GM10248 (cell line): Measurements from ENCODE around the gene DYNC2I2.
A peak's percentile ranks its signal among the peaks of the same experiment; 100 is the strongest.
"Not testable (repeated sequence)": the region's sequence is repeated elsewhere in the genome, so short reads cannot be mapped to it uniquely, and the experiment has no call there.

Source experiments
- CTCF ChIA-PET: fragments of 300-600 bp; sonication (Branson Sonifier 250); formaldehyde crosslinking; extraction: SDS; loops from one replicate; lab custom pipeline; 2021; ENCODE audit warnings: antibody characterized with exemption; lab: Yijun Ruan, JAX
- POLR2A ChIA-PET: fragments of 350-650 bp; sonication (Branson Sonifier 250); formaldehyde crosslinking; extraction: SDS; loops from one replicate; lab custom pipeline; 2020; ENCODE audit warnings: antibody characterized with exemption; lab: Yijun Ruan, JAX
- DNase-seq: peaks from one replicate; pipeline ENCODE4 v3.0.0; 2012; ENCODE audit errors: extremely low spot score
- TF ChIP-seq, protein P1 (sequence below): IDR thresholded peaks from 2 replicates; pipeline ENCODE4 v1.5.1; 2012; ENCODE audit warnings: mild to moderate bottlenecking, low read depth; ENCODE audit errors: extremely low read depth, missing control alignments, control extremely low read depth

The DYNC2I2 gene

DNA sequence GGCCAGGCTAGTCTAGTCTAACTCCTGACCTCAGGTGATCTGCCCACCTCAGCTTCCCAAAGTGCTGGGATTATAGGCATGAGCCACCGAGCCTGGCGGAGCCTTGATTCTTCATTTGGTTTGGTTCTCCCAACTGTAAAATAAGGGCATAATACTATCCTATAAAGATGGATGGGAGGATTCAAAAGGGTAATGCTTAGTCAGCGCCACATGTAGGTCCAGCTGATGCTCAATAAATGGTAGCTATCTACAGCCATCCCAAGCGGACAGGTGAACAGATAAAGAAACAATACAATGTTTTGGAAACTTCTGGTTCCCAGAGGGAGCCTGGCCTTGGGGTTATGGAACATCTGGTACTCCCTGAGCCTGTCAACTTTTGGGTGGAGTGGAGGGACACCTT is 18.7 kb upstream of the DYNC2I2 start:
- ChIA-PET POLR2A (no interaction called here), CTCF (interaction anchor here (1.1 to 2.9 kb wide), 4 partner anchors 8 to 27 kb away, joined by 3 to 8 read pairs (median 4); partner anchors contain the start of gene PKN3)
- peak; percentile 4 for DNase-seq
- TF ChIP-seq, protein P1, sequence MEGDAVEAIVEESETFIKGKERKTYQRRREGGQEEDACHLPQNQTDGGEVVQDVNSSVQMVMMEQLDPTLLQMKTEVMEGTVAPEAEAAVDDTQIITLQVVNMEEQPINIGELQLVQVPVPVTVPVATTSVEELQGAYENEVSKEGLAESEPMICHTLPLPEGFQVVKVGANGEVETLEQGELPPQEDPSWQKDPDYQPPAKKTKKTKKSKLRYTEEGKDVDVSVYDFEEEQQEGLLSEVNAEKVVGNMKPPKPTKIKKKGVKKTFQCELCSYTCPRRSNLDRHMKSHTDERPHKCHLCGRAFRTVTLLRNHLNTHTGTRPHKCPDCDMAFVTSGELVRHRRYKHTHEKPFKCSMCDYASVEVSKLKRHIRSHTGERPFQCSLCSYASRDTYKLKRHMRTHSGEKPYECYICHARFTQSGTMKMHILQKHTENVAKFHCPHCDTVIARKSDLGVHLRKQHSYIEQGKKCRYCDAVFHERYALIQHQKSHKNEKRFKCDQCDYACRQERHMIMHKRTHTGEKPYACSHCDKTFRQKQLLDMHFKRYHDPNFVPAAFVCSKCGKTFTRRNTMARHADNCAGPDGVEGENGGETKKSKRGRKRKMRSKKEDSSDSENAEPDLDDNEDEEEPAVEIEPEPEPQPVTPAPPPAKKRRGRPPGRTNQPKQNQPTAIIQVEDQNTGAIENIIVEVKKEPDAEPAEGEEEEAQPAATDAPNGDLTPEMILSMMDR = no peak

DNA sequence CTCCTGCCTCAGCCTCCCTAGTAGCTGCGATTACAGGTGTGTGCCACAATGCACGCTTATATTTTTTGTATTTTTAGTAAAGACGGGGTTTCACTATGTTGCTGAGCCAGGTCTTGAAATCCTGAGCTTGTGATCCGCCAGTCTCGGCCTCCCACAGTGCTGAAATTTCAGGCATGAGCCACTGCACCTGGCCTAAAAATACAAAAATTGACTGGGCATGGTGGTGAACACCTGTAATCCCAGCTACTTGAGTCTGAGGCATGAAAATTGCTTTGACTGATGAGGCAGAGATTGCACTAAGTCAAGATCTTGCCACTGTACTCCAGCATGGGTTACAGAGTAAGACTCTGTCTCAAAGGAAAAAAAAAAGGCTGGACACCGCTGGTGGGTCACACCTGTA is 13.1 kb upstream of the DYNC2I2 start:
- TF ChIP-seq, protein P1 = no peak
- no peak for DNase-seq
- POLR2A ChIA-PET = no interaction called here
- CTCF ChIA-PET = interaction anchor here (1.1 kb wide), 1 partner anchor 17 kb away, joined by 4 read pairs; no protein-coding TSS in a partner anchor

DNA sequence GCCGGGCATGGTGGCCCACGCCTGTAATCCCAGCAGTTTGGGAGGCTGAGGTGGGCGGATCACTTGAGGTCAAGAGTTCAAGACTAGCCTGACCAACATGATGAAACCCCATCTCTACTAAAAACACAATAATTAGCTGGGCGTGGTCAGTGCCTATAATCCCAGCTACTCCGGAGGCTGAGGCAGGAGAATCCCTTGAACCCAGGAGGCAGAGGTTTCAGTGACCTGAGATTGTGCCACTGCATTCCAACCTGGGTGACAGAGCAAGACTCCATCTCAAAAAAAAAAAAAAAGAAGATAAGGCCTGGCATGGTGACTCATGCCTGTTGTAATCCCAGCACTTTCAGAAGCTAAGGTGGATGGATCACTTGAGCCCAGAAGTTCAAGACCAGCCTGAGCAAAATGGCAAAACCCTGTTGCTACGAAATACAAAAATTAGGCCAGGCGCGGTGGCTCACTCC is 9.9 kb upstream of the DYNC2I2 start:
- not testable (repeated sequence) for DNase-seq
- POLR2A ChIA-PET = interaction anchor here (0.7 kb wide), 1 partner anchor 166 kb away, joined by 4 read pairs; no protein-coding TSS in a partner anchor
- CTCF ChIA-PET = interaction anchor here (0.8 kb wide), 1 partner anchor 9 kb away, joined by 3 read pairs; no protein-coding TSS in a partner anchor

DNA sequence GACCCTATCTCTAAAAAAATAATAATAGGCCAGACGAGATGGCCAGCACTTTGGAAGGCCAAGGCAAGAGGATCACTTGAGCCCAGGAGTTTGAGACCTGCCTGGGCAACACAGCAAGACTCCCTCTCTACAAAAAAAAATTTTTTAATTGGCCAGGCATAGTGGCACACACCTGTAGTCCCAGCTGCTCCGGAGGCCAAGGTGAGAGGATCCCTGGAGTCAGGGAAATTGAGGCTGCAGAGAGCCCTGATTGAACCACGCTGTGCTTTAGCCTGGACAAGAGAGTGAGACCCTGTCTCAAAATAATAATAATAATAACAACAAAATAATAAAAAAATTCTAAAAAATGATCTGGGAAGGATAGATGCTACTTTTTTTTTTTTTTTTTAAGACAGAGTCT is 1.1 kb upstream of the DYNC2I2 start:
- no peak for DNase-seq
- CTCF ChIA-PET = interaction anchor here (1.2 kb wide), 2 partner anchors 20 to 160 kb away, joined by 3 to 4 read pairs; partner anchors contain the start of gene ENDOG
- POLR2A ChIA-PET = interaction anchor here (0.7 kb wide), 1 partner anchor 86 kb away, joined by 3 read pairs; no protein-coding TSS in a partner anchor
- TF ChIP-seq, protein P1 = no peak

DNA sequence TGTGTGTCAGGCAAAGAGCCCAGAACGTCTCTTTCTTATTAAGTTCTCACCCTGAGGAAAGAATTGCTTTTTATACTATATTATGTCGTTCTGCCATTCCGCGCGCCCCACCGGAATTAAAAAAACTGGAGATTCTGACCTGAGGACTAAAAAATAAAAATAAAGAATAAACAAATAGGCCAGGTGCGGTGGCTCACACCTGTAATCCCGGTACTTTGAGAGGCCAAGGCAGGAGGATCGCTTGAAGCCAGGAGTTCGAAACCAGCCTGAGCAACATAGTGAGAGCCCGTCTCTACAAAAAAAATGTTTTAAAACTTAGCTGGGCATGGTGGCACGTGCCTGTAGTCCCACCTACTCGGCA is 677 bp upstream of the DYNC2I2 start:
- CTCF ChIA-PET = interaction anchor here (1.2 kb wide), 2 partner anchors 20 to 161 kb away, joined by 3 to 4 read pairs; partner anchors contain the start of gene ENDOG
- TF ChIP-seq, protein P1 = no peak
- POLR2A ChIA-PET = interaction anchor here (0.7 kb wide), 1 partner anchor 27 kb away, joined by 3 read pairs; no protein-coding TSS in a partner anchor
- no peak for DNase-seq

DNA sequence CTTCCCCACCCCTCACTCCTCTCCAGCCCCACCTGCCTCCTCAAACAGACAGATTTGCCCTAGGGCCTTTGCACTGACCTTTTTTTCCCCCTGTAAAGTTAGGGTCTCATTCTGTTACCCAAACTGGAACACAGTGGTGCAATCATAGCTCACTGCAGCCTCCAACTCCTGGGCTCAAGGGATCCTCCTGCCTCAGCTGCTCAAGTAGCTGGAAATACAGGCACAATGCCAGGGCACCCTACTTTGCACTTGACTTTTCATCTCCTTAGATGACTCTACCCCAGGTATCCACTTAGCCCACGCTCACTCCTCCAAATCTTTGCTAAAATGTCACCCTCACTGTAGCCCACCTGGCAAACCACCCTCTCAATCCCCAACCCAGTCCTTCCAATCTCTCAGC is 2.2 kb downstream of the DYNC2I2 start:
- TF ChIP-seq, protein P1 = no peak
- CTCF ChIA-PET = interaction anchor here (1.1 kb wide), 1 partner anchor 48 kb away, joined by 3 read pairs; the partner anchor contains the start of gene PKN3
- DNase-seq = peak; percentile 7
- POLR2A ChIA-PET = interaction anchor here (0.7 kb wide), 1 partner anchor 163 kb away, joined by 4 read pairs; no protein-coding TSS in a partner anchor

DNA sequence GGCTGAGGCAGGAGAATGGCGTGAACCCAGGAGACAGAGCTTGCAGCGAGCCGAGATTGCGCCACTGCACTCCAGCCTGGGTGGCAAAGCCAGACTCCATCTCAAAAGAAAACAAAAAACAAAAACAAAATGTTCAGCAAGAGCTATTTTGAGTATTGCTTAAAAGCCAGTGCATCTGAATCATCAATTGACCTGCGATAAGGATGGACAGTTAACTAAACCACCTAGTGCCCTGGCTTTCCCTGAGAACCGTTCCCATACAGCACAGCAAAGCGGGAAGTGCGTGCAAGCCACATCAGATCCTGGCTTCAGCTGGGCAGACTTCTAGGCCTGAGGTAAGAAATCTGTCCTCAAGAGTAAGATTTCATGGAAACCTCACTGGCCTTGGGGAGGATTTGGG is 2.7 kb downstream of the DYNC2I2 start:
- POLR2A ChIA-PET = interaction anchor here (0.6 kb wide), 2 partner anchors 12 to 20 kb away, joined by 4 to 11 read pairs; no protein-coding TSS in a partner anchor
- TF ChIP-seq, protein P1 = no peak

More for the DNA sequence above, 2.7 kb downstream of the DYNC2I2 start:
- DNase-seq = no peak
- CTCF ChIA-PET = no interaction called here
